ENCODE measurements around the gene SKP1.

SKP1 gene

GRCh38 chr5:134136771-134137170 is 40.0 kb downstream of the SKP1 start:
- no peak overlapping the region for H3K4me3 ChIP-seq (ENCODE audit: low read depth, low read length)
- H3K36me3 ChIP-seq (ENCODE audit: control insufficient read depth in 2 of 2, insufficient read depth in 1 of 2, low read length in 2 of 2), result peaks cover 0 to 94% of the 10 kb centered on the region in 2 experiments; a peak in 1 of 3 replicates
- TF ChIP-seq ZNF629 (tag by site-specific recombination; IDR thresholded peaks at IDR 0.05) (no peak), ZNF26 (tag by site-specific recombination; IDR thresholded peaks at IDR 0.05) (no peak), ZNF366 (tag by site-specific recombination; conservative IDR thresholded peaks at IDR 0.05) (no peak), PATZ1 (tag by site-specific recombination; IDR thresholded peaks at IDR 0.05) (no peak), TSHZ1 (tag by site-specific recombination; IDR thresholded peaks at IDR 0.05; ENCODE audit: borderline replicate concordance) (no peak), ZNF544 (tag by site-specific recombination; IDR thresholded peaks at IDR 0.05) (no peak), PBX3 (CRISPR knock-in tag; IDR thresholded peaks at IDR 0.05) (no peak), MEIS1 (CRISPR knock-in tag; IDR thresholded peaks at IDR 0.05; ENCODE audit: borderline replicate concordance) (no peak), ZFHX2 (tag by site-specific recombination; conservative IDR thresholded peaks at IDR 0.05) (no peak), ZNF510 (tag by site-specific recombination; IDR thresholded peaks at IDR 0.05; ENCODE audit: insufficient replicate concordance) (no peak), SALL2 (tag by site-specific recombination; IDR thresholded peaks at IDR 0.05; ENCODE audit: borderline replicate concordance) (no peak), SETDB1 (IDR thresholded peaks at IDR 0.05; ENCODE audit: insufficient read length, low read length) (no peak), ZNF560 (tag by site-specific recombination; IDR thresholded peaks at IDR 0.05; ENCODE audit: borderline replicate concordance) (no peak), ZNF112 (tag by site-specific recombination; IDR thresholded peaks at IDR 0.05) (no peak), ZNF157 (tag by site-specific recombination; IDR thresholded peaks at IDR 0.05) (no peak), ZSCAN23 (tag by site-specific recombination; IDR thresholded peaks at IDR 0.05) (no peak), KLF10 (tag by site-specific recombination; IDR thresholded peaks at IDR 0.05) (no peak), GLI2 (tag by site-specific recombination; IDR thresholded peaks at IDR 0.05; ENCODE audit: borderline replicate concordance, low read depth) (no peak), ZNF10 (tag by site-specific recombination; IDR thresholded peaks at IDR 0.05) (no peak), OSR2 (tag by site-specific recombination; IDR thresholded peaks at IDR 0.05) (no peak)
- H3K4me1 ChIP-seq (ENCODE audit: control insufficient read depth, insufficient read depth, low read length), result no peaks in the 10 kb centered on the region
- H3K9me3 ChIP-seq (ENCODE audit: control insufficient read depth, insufficient read depth, low read depth, low read length), result no peaks in the 10 kb centered on the region
- ChIA-PET POLR2A (interaction anchor here (0.7 kb wide), 1 partner anchor 768 kb away, joined by 3 read pairs; no protein-coding TSS in a partner anchor), CTCF (interaction anchor here (1.3 to 12.3 kb wide), 2 partner anchors 9 to 96 kb away, joined by 3 to 196 read pairs; no protein-coding TSS in a partner anchor)
- H3K27ac ChIP-seq (ENCODE audit: extremely low read depth, low read depth, low read length), result no peak overlapping the region

Data from HEK293 (cell line).